Astrocyte (in vitro differentiated cells and primary cell): ENCODE data around the gene KIAA1549. TPM values are rescaled to one million over a fixed set of nuclear protein-coding genes. Genes with fewer than 3 reads are reported as not detected.

ENCODE experiments used
- DNase-seq: peaks from one replicate; pipeline ENCODE4 v3.0.0-alpha.2; 2010; ENCODE audit warnings: low read depth
- FAIRE-seq: peaks from 2 replicates; lab custom pipeline; 2011; peaks lifted over from hg19 to GRCh38; lab: Jason Lieb, UNC
- H2AFZ ChIP-seq: 2 replicates; pipeline ENCODE4 v1.6.0; 2012; ENCODE audit warnings: low read depth, low read length, inconsistent platforms
- H3K27ac ChIP-seq: 2 replicates; pipeline ENCODE4 v1.5.1; 2011; ENCODE audit warnings: low read depth, low read length, inconsistent platforms
- H3K27me3 ChIP-seq: 2 replicates; pipeline ENCODE4 v1.6.0; 2011; ENCODE audit warnings: low read length, inconsistent platforms; ENCODE audit not compliant: insufficient read depth
- H3K36me3 ChIP-seq: 2 replicates; pipeline ENCODE4 v1.5.1; 2011; ENCODE audit warnings: low read length, inconsistent platforms; ENCODE audit not compliant: insufficient read depth
- H3K4me1 ChIP-seq: 2 replicates; pipeline ENCODE4 v1.5.1; 2011; ENCODE audit warnings: low read length, inconsistent platforms; ENCODE audit not compliant: insufficient read depth
- H3K4me2 ChIP-seq: 2 replicates; pipeline ENCODE4 v1.6.0; 2012; ENCODE audit warnings: low read length, inconsistent platforms
- H3K4me3 ChIP-seq: 2 replicates; pipeline ENCODE4 v1.5.1; 2011; ENCODE audit warnings: low read depth, mild to moderate bottlenecking, low read length, inconsistent platforms; ENCODE audit not compliant: insufficient read depth
- H3K79me2 ChIP-seq: 2 replicates; pipeline ENCODE4 v1.6.0; 2012; ENCODE audit warnings: mild to moderate bottlenecking, low read length, inconsistent platforms; ENCODE audit not compliant: insufficient read depth
- H3K9ac ChIP-seq: 2 replicates; pipeline ENCODE4 v1.6.0; 2012; ENCODE audit warnings: mild to moderate bottlenecking, low read length, inconsistent platforms
- H3K9me3 ChIP-seq: 2 replicates; pipeline ENCODE4 v1.5.1; 2012; ENCODE audit warnings: low read depth, mild to moderate bottlenecking, low read length, inconsistent platforms; ENCODE audit not compliant: insufficient read depth
- H4K20me1 ChIP-seq: 2 replicates; pipeline ENCODE4 v1.6.0; 2012; ENCODE audit warnings: low read length, inconsistent platforms; ENCODE audit not compliant: insufficient read depth
- H3K27ac Mint-ChIP-seq: one replicate; pipeline ENCODE4 v1.8.0; 2021; ENCODE audit warnings: mild to moderate bottlenecking, mixed read lengths; ENCODE audit not compliant: unreplicated experiment
- H3K27me3 Mint-ChIP-seq: one replicate; pipeline ENCODE4 v1.8.0; 2021; ENCODE audit warnings: low read depth, mixed read lengths; ENCODE audit not compliant: unreplicated experiment
- H3K36me3 Mint-ChIP-seq: one replicate; pipeline ENCODE4 v1.8.0; 2021; ENCODE audit warnings: low read depth, mixed read lengths; ENCODE audit not compliant: unreplicated experiment
- H3K4me1 Mint-ChIP-seq: one replicate; pipeline ENCODE4 v1.8.0; 2021; ENCODE audit warnings: low read depth, mixed read lengths; ENCODE audit not compliant: unreplicated experiment
- H3K4me3 Mint-ChIP-seq: one replicate; pipeline ENCODE4 v1.8.0; 2021; ENCODE audit warnings: mild to moderate bottlenecking, moderate library complexity, mixed read lengths; ENCODE audit not compliant: unreplicated experiment
- H3K9me3 Mint-ChIP-seq: one replicate; pipeline ENCODE4 v1.8.0; 2021; ENCODE audit warnings: mild to moderate bottlenecking, mixed read lengths; ENCODE audit not compliant: unreplicated experiment
- CTCF ChIP-seq: IDR thresholded peaks from 2 replicates; pipeline ENCODE4 v1.5.1; 2011; ENCODE audit warnings: low read depth, mild to moderate bottlenecking, inconsistent platforms, low read length, moderate library complexity; ENCODE audit not compliant: insufficient read depth
- EZH2 ChIP-seq: IDR thresholded peaks from 2 replicates; pipeline ENCODE4 v1.6.1; 2012; ENCODE audit warnings: mild to moderate bottlenecking, low read length, inconsistent platforms; ENCODE audit not compliant: insufficient read depth
- total RNA-seq: library from RNA; stranded (reverse); gene quantifications from 2 replicates; pipeline ENCODE4 v1.2.1, GENCODE V29; 2021

The KIAA1549 gene
- total RNA-seq, 1 donor from 2014 or later: 10.3 TPM

- Mint-ChIP-seq H3K27ac (no peak overlapping the region), H3K4me3 (no peak overlapping the region)
- peak overlapping the region; percentile 66 for H3K4me2 ChIP-seq
Observed at GRCh38 chr7:138891446-138891810, 89.8 kb downstream of the KIAA1549 start.

DNA sequence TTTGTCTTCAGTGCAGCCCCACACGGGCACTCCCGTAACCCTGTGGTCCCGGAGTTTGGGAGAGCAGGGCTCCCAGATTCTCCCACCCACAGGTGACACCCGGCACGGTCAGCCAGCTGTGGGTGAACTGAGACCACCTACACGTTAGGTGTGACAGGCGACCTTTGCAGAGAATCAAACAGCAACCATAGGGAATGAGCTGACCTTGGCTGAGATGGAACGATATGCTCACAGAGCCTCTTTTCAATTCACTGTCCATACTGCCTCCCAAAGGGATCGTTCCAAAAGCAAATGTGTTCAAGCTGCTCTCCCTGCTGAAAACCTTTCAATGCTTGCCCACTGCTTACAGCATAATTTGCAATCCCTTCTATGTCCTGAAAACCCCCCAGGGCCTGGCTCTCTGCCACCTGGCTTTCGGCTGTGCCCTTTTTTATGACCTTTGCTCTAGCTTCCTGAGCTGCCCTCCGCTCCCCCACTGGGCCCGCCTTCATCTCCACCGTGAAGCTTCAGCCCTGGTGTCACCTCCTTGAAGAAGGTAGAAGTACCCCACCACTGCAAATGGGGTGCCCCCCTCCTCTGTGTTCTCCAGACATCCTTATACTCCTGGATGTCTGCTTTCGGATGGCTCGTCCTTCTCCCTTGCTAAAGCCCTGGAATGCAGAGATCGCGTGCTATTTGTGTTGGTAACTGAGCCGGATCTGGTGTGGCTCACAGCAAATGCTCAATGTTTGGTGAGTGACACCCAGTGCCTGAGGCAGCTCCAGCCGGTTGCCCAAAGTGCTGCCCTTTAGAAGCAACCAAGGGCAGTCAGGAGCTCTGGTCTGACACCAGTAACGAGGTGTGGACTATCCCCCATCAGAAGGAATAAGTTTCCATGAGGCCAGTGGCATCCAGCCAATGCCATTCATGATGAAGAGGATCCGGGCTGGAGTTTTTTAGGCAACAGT is 90.4 kb downstream of the KIAA1549 start:
- H3K27ac Mint-ChIP-seq: peak overlapping the region; percentile 49
- Histone ChIP-seq H4K20me1 (no peaks in the 10 kb centered on the region), H3K4me2 (peak overlapping the region; percentile 66), H3K9me3 (no peaks in the 10 kb centered on the region), H2AFZ (peak overlapping the region; percentile 62), H3K36me3 (no peaks in the 10 kb centered on the region), H3K4me3 (peak overlapping the region; percentile 12), H3K4me1 (peaks cover 20% of the 10 kb centered on the region), H3K27me3 (no peaks in the 10 kb centered on the region), H3K9ac (no peak overlapping the region), H3K27ac (peak overlapping the region; percentile 5), H3K79me2 (no peaks in the 10 kb centered on the region)
- no peaks in the 10 kb centered on the region for H3K9me3 Mint-ChIP-seq
- H3K4me3 Mint-ChIP-seq: no peak overlapping the region
- FAIRE-seq: no peak
- TF ChIP-seq EZH2: no peak
- TF ChIP-seq CTCF: no peak
- peak; percentile 27 for DNase-seq
- H3K27me3 Mint-ChIP-seq: no peaks in the 10 kb centered on the region
- H3K36me3 Mint-ChIP-seq: peaks cover 19% of the 10 kb centered on the region
- peaks cover 11% of the 10 kb centered on the region for H3K4me1 Mint-ChIP-seq

More at GRCh38 chr7:138891446-138891810, 89.8 kb downstream of the KIAA1549 start:
- Histone ChIP-seq H3K27me3 (no peaks in the 10 kb centered on the region), H3K27ac (no peak overlapping the region), H3K4me3 (no peak overlapping the region), H3K9ac (no peak overlapping the region), H2AFZ (no peak overlapping the region), H3K79me2 (no peaks in the 10 kb centered on the region), H3K9me3 (no peaks in the 10 kb centered on the region), H3K36me3 (no peaks in the 10 kb centered on the region), H4K20me1 (no peaks in the 10 kb centered on the region), H3K4me1 (peaks cover 20% of the 10 kb centered on the region)
- no peaks in the 10 kb centered on the region for H3K9me3 Mint-ChIP-seq
- peaks cover 11% of the 10 kb centered on the region for H3K4me1 Mint-ChIP-seq
- TF ChIP-seq EZH2: no peak
- no peak for TF ChIP-seq CTCF
- H3K27me3 Mint-ChIP-seq: no peaks in the 10 kb centered on the region
- FAIRE-seq (no peak), DNase-seq (no peak)
- peaks cover 19% of the 10 kb centered on the region for H3K36me3 Mint-ChIP-seq
